Neural progenitor cell (in vitro differentiated cells): ENCODE measurements around the gene SMS. TPM values are rescaled to one million over a fixed set of nuclear protein-coding genes. Genes with fewer than 3 reads are reported as not detected.

Source experiments
- DNase-seq: peaks from one replicate; pipeline ENCODE4 v3.0.0-alpha.2; 2016; ENCODE audit warnings: low spot score
- H2AFZ ChIP-seq: fragments of 200-600 bp; sonication (generic); replicated peaks from 2 replicates; pipeline ENCODE4 v1.6.1; 2016; ENCODE audit warnings: antibody characterized with exemption
- H3F3A ChIP-seq: fragments of 200-600 bp; sonication (generic); 2 replicates; pipeline ENCODE4 v1.6.1; 2016; ENCODE audit warnings: antibody characterized with exemption, low read depth
- H3K27ac ChIP-seq: fragments of 200-600 bp; sonication (generic); 2 replicates; pipeline ENCODE4 v1.5.1; 2016; ENCODE audit warnings: mild to moderate bottlenecking
- H3K27me3 ChIP-seq: fragments of 200-600 bp; sonication (generic); 2 replicates; pipeline ENCODE4 v1.6.1; 2016; ENCODE audit warnings: mild to moderate bottlenecking, moderate library complexity
- H3K36me3 ChIP-seq: fragments of 200-600 bp; sonication (generic); 2 replicates; pipeline ENCODE4 v1.5.1; 2016
- H3K4me1 ChIP-seq: fragments of 200-600 bp; sonication (generic); 2 replicates; pipeline ENCODE4 v1.6.1; 2016; ENCODE audit warnings: mixed run types
- H3K4me2 ChIP-seq: fragments of 200-600 bp; sonication (generic); 2 replicates; pipeline ENCODE4 v1.6.1; 2016
- H3K4me3 ChIP-seq: fragments of 200-600 bp; sonication (generic); 2 replicates; pipeline ENCODE4 v1.5.1; 2016
- H3K79me2 ChIP-seq: fragments of 200-600 bp; sonication (generic); 2 replicates; pipeline ENCODE4 v1.6.1; 2016; ENCODE audit warnings: low read depth
- H3K9ac ChIP-seq: fragments of 200-600 bp; sonication (generic); 2 replicates; pipeline ENCODE4 v1.6.1; 2016
- H3K9me3 ChIP-seq: fragments of 200-600 bp; sonication (generic); 2 replicates; pipeline ENCODE4 v1.5.1; 2016; ENCODE audit warnings: low read depth
- H4K20me1 ChIP-seq: fragments of 200-600 bp; sonication (generic); 2 replicates; pipeline ENCODE4 v1.6.1; 2016; ENCODE audit warnings: low read depth
- H3K27ac Mint-ChIP-seq: 3 replicates; pipeline ENCODE4 v1.8.0; 2021; ENCODE audit warnings: mixed read lengths
- H3K27me3 Mint-ChIP-seq: 2 replicates; pipeline ENCODE4 v1.8.0; 2022; ENCODE audit warnings: low read depth, mild to moderate bottlenecking, inconsistent platforms, moderate library complexity, mixed read lengths; ENCODE audit not compliant: insufficient read depth
- H3K36me3 Mint-ChIP-seq: 3 replicates; pipeline ENCODE4 v1.8.0; 2021; ENCODE audit warnings: mixed read lengths
- H3K4me1 Mint-ChIP-seq: 3 replicates; pipeline ENCODE4 v1.8.0; 2021; ENCODE audit warnings: mixed read lengths
- H3K4me3 Mint-ChIP-seq: 3 replicates; pipeline ENCODE4 v1.8.0; 2021; ENCODE audit warnings: mild to moderate bottlenecking, moderate library complexity, mixed read lengths
- H3K9me3 Mint-ChIP-seq: 3 replicates; pipeline ENCODE4 v1.8.0; 2020; ENCODE audit warnings: mixed read lengths
- EZH2 ChIP-seq: fragments of 200-600 bp; sonication (generic); IDR thresholded peaks from 2 replicates; pipeline ENCODE4 v1.6.1; 2017; ENCODE audit warnings: antibody characterized with exemption, mild to moderate bottlenecking, moderate library complexity
- EZH2phosphoT487 ChIP-seq: fragments of 200-600 bp; sonication (generic); IDR thresholded peaks from 2 replicates; pipeline ENCODE4 v1.6.1; 2017; ENCODE audit warnings: antibody characterized with exemption
- total RNA-seq: library from RNA; depleted of rRNA; stranded (reverse); fragments of >200 nt; gene quantifications from 2 replicates; pipeline ENCODE4 v1.2.3, GENCODE V29; 2015; ENCODE audit warnings: low replicate concordance
- TF ChIP-seq, protein P1 (sequence below): fragments of 200-600 bp; sonication (generic); IDR thresholded peaks from 2 replicates; pipeline ENCODE4 v1.5.1; 2017; ENCODE audit warnings: antibody characterized with exemption, mild to moderate bottlenecking

The SMS gene
- total RNA-seq, 1 donor from 2014 or later = 142 TPM

DNA sequence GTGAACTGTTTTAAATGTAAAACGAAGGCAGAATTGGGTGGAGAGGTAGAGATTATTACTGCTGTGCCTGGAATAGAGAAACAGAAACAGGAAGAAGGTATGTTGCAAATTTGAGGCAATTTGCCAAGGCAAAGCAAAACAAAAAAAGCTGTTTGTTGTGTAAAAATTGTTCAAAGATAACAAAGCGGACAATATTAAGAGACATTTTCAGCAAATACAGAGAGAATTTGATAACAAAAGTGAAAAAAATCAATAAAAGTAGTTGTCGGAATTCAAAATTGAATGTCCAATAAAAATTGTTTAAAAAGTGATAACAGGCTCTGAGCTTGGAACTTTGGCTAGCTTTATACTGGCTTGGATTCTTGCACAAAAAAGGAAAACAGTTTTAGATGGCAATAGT, 14.4 kb upstream of the SMS start:
- Histone ChIP-seq H3K36me3 (no peaks in the 10 kb centered on the region), H3K9ac (no peak overlapping the region), H3K27me3 (no peaks in the 10 kb centered on the region), H3F3A (no peaks in the 10 kb centered on the region), H3K9me3 (no peaks in the 10 kb centered on the region), H3K27ac (no peak overlapping the region), H3K79me2 (no peaks in the 10 kb centered on the region), H2AFZ (no peak overlapping the region), H3K4me2 (no peak overlapping the region), H3K4me1 (no peaks in the 10 kb centered on the region), H4K20me1 (no peaks in the 10 kb centered on the region), H3K4me3 (no peak overlapping the region)
- no peak for DNase-seq
- peaks cover 19% of the 10 kb centered on the region for H3K4me1 Mint-ChIP-seq
- H3K27ac Mint-ChIP-seq = no peak overlapping the region
- TF ChIP-seq EZH2phosphoT487 (no peak), EZH2 (no peak)
- TF ChIP-seq, protein P1, sequence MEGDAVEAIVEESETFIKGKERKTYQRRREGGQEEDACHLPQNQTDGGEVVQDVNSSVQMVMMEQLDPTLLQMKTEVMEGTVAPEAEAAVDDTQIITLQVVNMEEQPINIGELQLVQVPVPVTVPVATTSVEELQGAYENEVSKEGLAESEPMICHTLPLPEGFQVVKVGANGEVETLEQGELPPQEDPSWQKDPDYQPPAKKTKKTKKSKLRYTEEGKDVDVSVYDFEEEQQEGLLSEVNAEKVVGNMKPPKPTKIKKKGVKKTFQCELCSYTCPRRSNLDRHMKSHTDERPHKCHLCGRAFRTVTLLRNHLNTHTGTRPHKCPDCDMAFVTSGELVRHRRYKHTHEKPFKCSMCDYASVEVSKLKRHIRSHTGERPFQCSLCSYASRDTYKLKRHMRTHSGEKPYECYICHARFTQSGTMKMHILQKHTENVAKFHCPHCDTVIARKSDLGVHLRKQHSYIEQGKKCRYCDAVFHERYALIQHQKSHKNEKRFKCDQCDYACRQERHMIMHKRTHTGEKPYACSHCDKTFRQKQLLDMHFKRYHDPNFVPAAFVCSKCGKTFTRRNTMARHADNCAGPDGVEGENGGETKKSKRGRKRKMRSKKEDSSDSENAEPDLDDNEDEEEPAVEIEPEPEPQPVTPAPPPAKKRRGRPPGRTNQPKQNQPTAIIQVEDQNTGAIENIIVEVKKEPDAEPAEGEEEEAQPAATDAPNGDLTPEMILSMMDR = no peak
- H3K9me3 Mint-ChIP-seq = peaks cover 4% of the 10 kb centered on the region
- peaks cover 3% of the 10 kb centered on the region for H3K27me3 Mint-ChIP-seq
- H3K36me3 Mint-ChIP-seq = no peaks in the 10 kb centered on the region
- no peak overlapping the region for H3K4me3 Mint-ChIP-seq

GRCh38 chrX:21926527-21927278, 13.8 kb upstream of the SMS start:
- peaks cover 22% of the 10 kb centered on the region for H3K4me1 Mint-ChIP-seq
- H3K9ac ChIP-seq = no peak overlapping the region
- H3K27me3 Mint-ChIP-seq = peaks cover 3% of the 10 kb centered on the region

GRCh38 chrX:21929209-21929608, 11.3 kb upstream of the SMS start:
- peaks cover 19% of the 10 kb centered on the region for H3K4me1 Mint-ChIP-seq
- no peak overlapping the region for H3K27ac ChIP-seq
- H3K9ac ChIP-seq = no peak overlapping the region
- peaks cover 3% of the 10 kb centered on the region for H3K27me3 Mint-ChIP-seq
- H3K4me3 ChIP-seq = no peak overlapping the region
- H3K4me1 ChIP-seq = no peaks in the 10 kb centered on the region
- no peaks in the 10 kb centered on the region for H3F3A ChIP-seq
- no peak overlapping the region for H2AFZ ChIP-seq
- H3K4me3 Mint-ChIP-seq = no peak overlapping the region
- H3K9me3 ChIP-seq = no peaks in the 10 kb centered on the region
- peaks cover 4% of the 10 kb centered on the region for H3K9me3 Mint-ChIP-seq
- H3K4me2 ChIP-seq = no peak overlapping the region
- TF ChIP-seq, protein P1 = no peak
- TF ChIP-seq EZH2phosphoT487 = no peak
- TF ChIP-seq EZH2 = no peak
- H3K36me3 ChIP-seq = no peaks in the 10 kb centered on the region
- no peaks in the 10 kb centered on the region for H3K36me3 Mint-ChIP-seq
- H3K27me3 ChIP-seq = no peaks in the 10 kb centered on the region
- no peak overlapping the region for H3K27ac Mint-ChIP-seq
- DNase-seq = no peak
- no peaks in the 10 kb centered on the region for H4K20me1 ChIP-seq
- H3K79me2 ChIP-seq = no peaks in the 10 kb centered on the region

More at GRCh38 chrX:21926527-21927278, 13.8 kb upstream of the SMS start:
- Mint-ChIP-seq H3K4me3 (no peak overlapping the region), H3K9me3 (peaks cover 4% of the 10 kb centered on the region), H3K27ac (peak overlapping the region; percentile 91), H3K36me3 (no peaks in the 10 kb centered on the region)
- no peak for TF ChIP-seq EZH2phosphoT487
- Histone ChIP-seq H3K4me1 (no peaks in the 10 kb centered on the region), H3K4me3 (no peak overlapping the region), H3K27ac (no peak overlapping the region), H2AFZ (no peak overlapping the region), H4K20me1 (no peaks in the 10 kb centered on the region), H3K9me3 (no peaks in the 10 kb centered on the region), H3K27me3 (no peaks in the 10 kb centered on the region), H3K4me2 (no peak overlapping the region), H3F3A (no peaks in the 10 kb centered on the region), H3K79me2 (no peaks in the 10 kb centered on the region), H3K36me3 (no peaks in the 10 kb centered on the region)
- DNase-seq = no peak

DNA sequence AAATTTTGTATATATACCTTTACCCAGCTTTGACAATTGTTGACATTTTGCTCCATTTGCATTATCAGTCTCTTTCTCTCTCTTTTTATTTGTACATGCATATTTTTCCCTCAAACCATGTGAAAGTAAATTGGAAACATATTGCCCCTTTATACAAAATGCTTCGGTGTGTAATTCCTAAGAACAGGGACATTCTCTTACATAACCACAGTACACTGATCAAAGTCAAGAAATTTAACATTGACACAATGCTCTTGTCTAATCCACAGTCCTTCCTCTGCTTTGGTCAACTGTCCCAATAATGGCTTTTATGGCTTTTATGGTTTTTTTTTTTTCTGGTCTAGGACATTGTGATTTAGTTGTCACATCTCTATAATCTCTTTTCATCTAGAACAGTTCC, 9.5 kb upstream of the SMS start:
- Histone ChIP-seq H3K79me2 (no peaks in the 10 kb centered on the region), H3K4me2 (no peak overlapping the region), H3K9ac (no peak overlapping the region), H3K4me1 (no peaks in the 10 kb centered on the region), H2AFZ (no peak overlapping the region), H3K36me3 (no peaks in the 10 kb centered on the region), H3K27me3 (no peaks in the 10 kb centered on the region), H3K27ac (no peak overlapping the region), H3K9me3 (no peaks in the 10 kb centered on the region), H3K4me3 (no peak overlapping the region), H3F3A (no peaks in the 10 kb centered on the region), H4K20me1 (no peaks in the 10 kb centered on the region)
- H3K4me1 Mint-ChIP-seq = peaks cover 19% of the 10 kb centered on the region
- H3K9me3 Mint-ChIP-seq = peaks cover 4% of the 10 kb centered on the region
- no peaks in the 10 kb centered on the region for H3K36me3 Mint-ChIP-seq
- H3K27ac Mint-ChIP-seq = no peak overlapping the region
- peaks cover 3% of the 10 kb centered on the region for H3K27me3 Mint-ChIP-seq
- H3K4me3 Mint-ChIP-seq = no peak overlapping the region
- TF ChIP-seq EZH2phosphoT487 = no peak
- TF ChIP-seq EZH2 = no peak
- TF ChIP-seq, protein P1 = no peak
- no peak for DNase-seq
